HG02884 (cell line): ENCODE data around the gene CORO2A.
A peak's percentile ranks its signal among the peaks of the same experiment; 100 is the strongest.
"Not testable (repeated sequence)": the region's sequence is repeated elsewhere in the genome, so short reads cannot be mapped to it uniquely, and the experiment has no call there.

Experiments used
- ATAC-seq: cut with Tn5 transposase; IDR thresholded peaks from one replicate; pipeline ENCODE4 v1.9.1; 2021; ENCODE audit warnings: mild to moderate bottlenecking, moderate library complexity; ENCODE audit not compliant: unreplicated experiment

CORO2A gene

DNA sequence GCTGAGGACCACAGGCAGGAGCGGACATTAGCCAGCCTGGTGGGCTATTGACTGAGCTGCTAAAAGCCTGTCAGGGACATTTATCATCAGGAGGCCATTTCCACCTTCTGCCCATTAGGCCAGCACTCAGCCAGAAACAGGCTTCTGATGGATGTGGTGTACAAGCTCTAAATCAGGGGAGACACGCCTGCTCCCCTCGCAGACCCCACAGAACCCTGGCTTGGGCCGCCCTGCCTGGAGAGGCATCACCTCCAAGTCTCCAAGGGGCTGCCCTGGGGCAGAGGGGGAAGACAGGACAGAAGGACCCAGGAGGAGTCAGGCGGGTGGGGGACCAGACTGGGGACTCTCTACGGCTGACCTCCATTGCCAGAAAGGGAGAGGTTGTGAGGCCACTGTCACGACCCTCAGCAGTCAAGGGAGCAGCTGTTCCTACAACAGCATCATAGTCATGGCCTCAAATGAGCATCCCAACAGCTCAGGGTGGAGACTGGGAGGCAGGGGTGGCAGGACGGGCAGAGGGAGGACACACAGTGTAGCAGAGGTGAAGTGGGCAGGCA is 49.4 kb downstream of the CORO2A start:
- no peak for ATAC-seq

DNA sequence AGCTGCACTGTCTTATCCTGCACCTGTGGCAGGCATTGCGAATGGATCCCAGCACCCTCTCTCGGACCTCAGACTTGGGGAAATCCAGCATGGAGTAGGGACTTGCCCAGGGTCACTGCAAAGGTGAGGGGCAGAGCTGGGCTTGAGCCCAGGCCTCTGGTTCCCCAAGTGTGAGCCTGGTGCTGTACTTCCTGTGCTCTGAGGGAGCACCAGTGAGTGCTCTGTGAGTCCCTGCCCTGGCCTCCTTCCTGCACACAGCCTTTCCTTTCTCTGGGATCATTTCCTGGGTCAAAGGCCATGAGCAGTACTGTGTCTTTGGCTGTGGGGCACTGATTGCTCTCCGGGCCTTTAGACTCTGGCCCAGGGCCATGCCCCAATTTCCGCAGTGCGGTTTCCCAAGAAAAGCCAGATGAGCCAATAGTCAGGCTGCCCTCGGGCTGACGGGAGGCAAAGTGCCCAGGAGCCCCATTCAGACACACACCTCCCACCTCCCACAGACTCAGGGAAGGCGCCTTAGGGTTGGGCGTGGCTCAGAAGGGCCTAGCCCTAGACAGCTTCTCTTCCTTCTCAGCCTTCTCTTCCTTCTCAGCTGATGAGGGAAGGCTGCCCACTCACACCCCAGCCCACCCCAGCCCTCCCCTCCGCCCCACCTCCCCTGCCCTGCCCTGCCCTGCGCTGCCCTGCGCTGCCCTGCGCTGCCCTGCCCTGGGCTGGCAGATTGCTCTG is 50.1 kb downstream of the CORO2A start:
- ATAC-seq = no peak

DNA sequence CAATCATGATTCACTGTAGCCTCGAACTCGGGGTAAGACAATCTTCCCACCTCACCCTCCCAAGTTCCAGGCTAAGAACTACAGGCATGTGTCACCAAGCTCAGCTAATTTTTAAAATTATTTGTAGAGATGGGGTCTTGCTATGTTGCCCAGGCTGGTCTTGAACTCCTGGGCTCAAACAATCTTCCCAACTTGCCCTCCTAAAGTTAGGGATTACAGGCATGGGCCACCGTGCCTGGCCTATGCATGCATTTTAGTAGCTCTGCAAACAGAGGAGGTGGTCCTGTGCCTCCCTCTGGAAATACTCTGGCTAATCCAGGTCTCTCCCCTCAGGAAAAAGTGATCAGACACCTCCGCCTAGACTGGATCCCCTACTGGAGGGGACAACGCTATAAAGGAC is 51.9 kb downstream of the CORO2A start:
- no peak for ATAC-seq

DNA sequence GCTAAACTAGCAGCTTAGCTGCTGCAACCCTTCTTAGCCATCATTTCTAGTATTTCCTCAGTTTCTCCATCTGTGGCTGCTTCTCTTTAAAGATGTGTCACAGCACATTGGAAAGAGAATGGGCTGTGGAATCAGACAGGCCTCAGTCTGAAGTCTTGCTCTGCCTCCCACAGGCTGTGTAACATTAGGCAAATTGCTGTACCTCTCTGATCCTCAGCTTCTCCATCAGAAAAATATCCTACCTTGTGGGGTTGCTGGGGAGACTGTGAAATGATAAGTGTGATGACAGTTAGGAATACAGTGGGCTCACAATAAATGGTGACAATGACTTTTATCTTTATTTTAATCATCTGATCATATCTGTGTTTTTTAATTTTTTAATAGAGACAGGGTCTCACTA is 55.9 kb downstream of the CORO2A start:
- ATAC-seq = no peak

DNA sequence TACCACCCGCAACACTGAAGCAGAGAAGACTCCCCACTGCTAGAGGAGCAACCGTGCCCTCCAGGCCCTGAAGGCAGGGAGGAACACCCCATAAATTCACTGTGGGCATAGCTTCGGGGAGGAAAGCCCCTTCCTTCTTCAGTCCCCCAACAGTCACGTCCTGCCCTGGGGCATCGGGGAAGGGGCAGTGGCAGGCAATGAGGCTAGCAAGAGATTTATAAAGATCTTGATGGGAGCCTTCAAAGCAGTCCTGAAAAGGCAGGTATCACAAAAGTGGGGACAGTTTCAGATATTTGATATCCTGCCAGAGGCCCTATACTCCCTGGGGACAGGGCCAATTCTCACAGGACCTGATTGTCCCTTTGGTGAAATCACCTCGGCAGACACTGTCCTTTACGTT is 56.5 kb downstream of the CORO2A start:
- no peak for ATAC-seq

DNA sequence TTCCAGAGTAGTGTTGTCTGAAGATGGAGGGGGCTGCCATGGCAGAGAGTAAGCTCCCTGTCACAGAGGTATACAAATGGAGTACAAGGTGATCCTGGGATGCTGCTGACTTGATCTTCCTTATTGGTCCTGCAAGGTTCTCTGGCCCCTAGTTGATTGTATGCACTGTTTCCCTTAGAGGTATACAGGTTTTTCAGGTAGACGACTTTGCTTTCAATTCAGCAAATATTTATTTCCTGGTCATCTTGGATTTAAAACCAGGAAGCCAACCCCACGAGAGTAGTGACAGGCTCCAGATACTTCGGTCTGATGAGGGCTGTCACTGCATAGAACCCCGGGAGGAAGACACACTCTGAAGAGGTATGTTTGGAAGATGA is 56.9 kb downstream of the CORO2A start:
- no peak for ATAC-seq

DNA sequence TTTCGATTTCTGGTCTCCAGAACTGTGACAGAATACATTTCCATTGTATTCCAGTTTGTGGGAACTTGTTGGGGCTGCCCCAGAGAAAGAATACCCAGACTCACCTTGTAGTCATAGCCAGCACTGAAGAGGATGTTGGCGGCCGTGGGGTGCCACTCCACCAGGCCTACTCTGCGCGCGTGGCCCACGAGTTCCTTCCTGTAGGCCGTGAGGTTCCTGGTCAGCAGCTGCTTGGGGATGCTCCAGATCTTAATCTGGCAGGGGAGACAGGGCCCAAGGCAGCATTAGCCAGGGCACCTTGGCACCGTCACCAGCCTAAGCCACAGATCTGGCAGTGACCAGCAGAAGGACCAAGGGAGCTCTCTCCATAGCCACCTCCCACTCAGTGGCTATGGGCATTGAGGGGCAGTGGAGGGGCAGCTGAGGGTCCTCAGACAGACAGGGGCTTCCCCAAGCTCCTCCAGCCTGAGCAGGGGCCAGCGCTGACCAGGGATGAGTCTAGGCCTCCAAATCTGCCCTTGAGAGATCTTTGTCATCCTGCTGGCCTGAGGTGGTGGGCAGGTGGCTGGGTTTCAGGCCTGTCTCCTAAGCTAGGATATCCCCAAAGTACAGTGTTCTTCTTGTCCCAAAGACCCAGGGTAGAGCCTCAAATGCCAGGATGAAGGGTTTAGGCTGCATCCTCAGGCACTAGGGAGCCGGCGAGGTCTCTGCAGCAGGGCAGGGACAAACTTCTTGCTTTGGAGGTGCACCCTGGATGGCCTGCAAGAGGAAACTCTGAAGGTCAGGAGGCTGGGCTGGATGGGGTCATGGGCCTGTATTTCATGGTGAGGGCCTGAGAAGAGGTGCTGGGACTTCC is 57.5 kb downstream of the CORO2A start:
- ATAC-seq = no peak

DNA sequence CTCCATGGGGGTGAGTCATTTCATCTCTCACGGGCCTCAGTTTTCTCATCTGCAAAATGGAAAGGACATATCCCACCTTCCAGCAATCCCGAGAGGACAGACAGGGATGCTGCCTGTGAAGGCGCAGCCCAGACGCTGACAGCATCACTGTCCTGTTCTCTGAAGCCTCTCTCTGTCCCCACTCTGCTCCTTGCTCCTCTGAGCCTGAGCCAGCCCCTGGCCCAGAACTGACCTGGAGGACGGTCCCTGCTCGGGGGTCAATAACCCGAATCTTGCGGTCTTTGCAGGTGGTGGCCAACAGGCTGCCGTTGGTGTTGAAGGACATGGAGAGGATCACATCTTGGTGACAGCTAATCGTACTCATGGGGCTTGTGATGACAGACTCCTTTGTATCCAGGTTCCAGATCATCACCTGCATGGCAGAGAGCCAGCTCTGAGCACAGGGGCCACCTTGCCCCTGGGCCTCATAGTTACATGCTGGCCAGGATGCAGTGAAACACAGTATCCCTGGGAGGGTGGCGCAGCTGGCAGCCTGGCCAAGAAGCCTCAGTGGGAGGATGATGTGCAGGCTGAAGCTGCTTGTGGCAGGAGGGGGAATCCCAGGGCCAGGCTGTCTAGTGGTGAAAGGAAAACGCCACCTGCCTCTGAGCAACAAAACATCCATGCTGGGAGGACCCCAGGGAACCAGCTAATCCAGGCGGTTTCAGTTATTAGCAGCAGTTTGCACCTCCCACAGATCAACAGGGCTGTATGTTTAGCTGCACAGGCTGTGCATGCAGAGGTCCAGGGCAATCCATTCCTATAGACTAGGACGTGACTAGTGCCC is 59.4 kb downstream of the CORO2A start:
- ATAC-seq = no peak

DNA sequence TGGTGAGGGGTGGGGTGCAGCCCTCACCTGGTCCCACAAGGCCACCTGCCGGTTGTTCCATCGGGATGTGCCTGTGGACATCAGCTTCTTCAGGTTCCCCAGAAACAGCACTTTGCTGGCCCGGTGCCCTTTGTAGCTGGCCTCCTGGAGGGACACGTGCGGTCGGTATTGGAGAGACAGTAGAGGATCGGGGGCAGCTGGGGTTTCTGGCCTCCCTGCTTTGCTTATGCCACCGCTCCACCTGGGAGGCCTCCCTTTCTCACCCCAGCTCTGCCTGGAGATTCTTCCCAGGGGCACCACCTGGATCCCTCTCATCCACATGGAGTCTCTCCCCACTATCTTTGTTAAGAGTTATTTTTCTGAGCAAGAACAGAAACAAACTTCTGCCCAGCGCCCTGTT is 60.3 kb downstream of the CORO2A start:
- no peak for ATAC-seq

DNA sequence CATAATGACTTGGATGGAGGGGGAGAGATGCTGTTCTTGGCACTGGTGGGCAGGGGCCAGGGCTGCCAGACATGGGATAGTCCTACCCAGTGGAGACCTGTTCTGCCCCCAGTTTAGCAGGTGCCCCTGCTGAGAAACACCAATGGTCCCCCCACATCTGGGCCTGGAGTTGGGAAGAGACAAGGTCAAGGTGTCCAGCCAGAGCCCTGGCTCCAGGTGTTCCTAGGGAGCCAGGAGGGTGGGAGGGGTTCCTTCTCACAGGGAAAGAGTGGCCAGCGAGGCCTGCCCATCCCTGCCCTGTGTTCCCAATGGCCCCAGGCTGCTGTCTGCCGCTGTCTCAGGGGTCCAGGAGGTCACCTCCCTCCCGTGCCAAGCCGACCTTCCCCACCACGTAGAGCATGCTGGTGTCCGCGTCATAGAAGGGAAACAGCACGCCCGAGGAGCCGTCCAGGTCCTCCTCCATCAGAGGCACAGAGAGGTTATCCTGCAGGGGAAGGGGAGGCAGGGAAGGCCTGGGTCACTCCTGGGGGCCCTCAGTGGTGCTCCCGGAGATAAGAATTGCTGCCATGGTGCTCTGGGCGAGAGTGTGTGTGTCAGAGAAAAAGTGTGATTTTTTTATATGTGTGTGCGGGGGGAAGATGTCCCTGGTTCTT is 61.7 kb downstream of the CORO2A start:
- ATAC-seq = no peak

DNA sequence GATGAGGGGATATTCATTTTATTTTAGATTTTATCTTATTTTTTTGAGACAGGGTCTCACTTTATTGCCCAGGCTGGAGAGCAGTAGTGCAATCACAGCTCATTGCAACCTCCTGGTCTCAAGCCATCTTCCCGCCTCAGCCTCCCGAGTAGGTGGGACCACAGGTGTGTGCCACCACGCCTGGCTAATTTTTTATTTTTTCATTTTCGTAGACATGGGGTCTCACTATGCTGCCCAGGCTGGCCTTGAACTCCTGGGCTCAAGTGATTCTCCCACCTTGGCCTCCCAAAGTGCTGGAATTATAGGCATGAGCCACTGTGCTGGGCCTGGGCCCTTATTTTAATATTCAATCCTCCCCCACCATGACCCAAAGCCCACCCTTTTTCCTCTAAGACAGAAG is 62.4 kb downstream of the CORO2A start:
- ATAC-seq = not testable (repeated sequence)

DNA sequence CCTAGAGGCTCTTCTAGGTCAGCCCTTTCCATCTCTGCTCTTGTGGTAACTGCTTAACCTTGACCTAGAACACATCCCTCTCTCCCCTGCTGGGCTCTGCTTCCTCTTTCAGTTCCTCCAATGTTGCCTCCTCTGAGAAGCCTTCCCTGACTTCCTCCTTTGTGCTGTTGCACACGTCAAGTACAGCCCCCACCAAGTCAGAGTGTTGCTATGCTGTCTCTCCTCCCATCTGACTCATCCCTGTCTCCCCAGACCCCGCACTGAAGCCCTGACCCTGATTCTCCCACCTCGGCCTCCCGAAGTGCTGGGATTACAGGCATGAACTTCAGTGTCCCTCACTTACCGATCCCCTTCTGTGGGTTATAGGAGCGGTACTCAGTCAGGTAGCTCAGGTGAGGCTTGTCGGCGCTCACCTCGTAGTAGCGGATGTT is 63.0 kb downstream of the CORO2A start:
- peak; percentile 69 for ATAC-seq

DNA sequence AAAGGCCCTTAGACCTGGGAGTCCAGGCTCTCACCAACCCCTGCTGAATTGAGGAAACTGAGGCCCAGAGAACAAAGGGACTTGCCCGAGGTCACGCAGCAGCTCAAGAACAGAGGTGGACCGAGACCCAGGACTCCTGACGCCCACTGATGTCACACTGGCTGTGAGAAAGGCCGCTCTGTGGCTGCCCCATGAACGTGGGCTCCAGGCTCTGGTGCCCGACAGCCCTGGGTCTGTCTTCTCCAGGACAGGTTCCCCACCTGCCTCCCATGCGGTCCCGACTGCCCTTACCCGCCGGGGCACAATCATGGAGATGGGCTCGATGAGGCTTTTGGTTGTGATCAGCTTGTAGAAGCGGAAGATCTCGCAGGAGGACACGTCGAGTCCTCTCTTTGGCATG is 64.1 kb downstream of the CORO2A start:
- no peak for ATAC-seq

DNA sequence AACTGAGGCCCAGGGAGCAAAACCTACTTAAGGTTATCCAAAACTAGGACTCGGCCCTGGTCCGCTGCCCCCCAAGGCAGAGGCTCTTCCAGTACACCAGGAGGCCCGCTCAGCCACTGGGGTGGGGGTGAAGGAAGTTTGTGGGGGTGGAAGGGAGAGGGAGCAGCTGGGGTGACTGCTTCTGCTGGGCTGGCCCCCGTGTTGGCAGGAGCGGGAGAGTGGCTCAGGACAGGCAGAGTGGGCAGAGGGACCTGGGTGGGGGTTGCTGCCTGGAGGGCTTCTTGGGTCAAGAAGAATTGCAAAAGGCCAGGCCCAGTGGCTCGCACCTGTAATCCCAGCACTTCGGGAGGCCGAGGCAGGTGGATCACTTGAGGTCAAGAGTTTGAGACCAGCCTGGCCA is 65.2 kb downstream of the CORO2A start:
- ATAC-seq = no peak

DNA sequence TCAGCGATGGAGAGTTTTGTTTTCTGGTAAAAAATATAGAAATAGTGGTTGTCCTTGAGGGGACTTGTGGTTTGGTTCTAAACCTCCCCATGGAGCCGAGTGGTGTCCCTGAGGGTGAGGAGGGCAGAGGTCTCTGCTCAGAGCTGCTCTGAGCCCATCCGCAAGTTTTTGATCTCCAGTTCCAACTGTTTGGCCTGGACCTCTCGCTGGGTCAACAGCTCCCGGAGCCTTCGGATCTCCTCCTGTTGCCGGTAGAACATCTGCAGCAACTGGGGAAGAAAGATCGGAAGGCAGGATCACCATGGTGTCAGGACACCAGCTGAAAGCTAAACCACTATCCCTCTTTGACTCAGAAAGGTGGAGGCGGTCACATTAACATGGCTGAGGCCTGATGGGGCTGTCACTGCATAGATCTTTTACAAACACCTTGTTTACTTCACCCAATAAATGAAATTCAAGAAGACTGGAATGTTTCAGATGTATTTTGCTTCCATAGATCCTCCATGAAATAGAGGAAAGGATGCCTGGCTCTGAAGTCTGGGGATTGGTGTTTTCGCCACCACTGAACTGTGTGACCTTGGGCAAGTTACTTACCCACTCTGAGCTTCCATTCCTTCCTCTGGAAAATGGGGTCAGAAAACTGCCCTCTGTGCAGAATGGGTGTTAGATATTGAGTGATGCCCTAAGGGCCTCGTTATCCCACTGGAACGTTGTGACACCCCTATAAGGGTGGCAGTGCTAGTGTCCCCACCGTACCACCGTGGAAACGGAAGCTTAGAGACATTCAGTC is 67.6 kb downstream of the CORO2A start:
- no peak for ATAC-seq

DNA sequence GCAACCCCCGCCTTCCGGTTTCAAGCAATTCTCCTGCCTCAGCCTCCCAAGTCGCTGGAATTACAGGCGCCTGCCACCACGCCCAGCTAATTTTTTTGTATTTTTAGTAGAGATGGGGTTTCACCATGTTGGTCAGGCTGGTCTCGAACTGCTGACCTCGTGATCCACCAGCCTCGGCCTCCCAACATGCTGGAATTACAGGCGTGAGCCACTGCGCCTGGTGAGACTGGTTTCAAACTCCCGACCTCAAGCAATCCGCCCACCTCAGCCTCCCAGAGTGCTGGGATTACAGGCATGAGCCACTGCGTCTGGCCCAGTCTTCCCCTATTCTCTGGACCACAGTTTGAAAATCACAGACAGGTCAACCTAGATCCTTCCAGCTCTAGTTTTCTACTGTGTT is 68.3 kb downstream of the CORO2A start:
- ATAC-seq = not testable (repeated sequence)

DNA sequence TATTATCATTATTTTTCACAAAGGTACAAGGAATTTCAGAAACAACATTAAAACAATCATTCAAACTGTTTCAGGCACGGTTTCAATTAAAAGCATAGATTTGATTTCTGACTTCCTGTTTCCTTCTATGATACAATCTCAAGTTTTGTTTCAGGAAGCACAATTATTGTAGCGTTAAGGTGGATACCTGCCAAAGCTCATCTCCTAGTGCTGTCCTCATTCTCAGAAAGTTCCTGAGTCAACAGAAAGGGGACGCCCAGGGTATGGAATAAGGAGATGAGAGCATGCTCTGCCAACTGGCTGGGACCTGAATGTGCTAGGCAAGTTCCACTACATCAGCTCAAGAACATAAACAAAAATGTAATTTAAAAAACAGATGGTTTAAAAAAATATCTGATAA is 71.4 kb downstream of the CORO2A start:
- ATAC-seq = no peak

DNA sequence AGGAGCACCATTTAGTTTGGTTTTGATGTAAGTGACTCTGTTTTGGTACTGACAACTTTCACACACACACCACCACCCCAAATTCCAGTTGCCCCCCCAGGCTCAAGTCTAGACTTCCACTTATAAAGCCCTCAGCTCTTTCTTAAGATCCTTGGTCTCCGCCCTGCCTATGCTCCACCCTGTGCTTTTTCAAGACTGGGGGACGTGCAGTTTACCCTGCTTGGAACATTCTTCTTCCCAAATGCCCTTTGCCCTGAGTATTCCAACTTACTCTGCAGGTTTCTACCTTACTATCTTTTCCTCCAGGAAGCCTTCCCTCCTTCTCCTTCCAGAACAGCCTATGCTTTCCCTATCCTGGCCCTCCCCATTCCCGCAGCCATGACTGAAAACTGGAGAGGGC is 72.0 kb downstream of the CORO2A start:
- no peak for ATAC-seq

DNA sequence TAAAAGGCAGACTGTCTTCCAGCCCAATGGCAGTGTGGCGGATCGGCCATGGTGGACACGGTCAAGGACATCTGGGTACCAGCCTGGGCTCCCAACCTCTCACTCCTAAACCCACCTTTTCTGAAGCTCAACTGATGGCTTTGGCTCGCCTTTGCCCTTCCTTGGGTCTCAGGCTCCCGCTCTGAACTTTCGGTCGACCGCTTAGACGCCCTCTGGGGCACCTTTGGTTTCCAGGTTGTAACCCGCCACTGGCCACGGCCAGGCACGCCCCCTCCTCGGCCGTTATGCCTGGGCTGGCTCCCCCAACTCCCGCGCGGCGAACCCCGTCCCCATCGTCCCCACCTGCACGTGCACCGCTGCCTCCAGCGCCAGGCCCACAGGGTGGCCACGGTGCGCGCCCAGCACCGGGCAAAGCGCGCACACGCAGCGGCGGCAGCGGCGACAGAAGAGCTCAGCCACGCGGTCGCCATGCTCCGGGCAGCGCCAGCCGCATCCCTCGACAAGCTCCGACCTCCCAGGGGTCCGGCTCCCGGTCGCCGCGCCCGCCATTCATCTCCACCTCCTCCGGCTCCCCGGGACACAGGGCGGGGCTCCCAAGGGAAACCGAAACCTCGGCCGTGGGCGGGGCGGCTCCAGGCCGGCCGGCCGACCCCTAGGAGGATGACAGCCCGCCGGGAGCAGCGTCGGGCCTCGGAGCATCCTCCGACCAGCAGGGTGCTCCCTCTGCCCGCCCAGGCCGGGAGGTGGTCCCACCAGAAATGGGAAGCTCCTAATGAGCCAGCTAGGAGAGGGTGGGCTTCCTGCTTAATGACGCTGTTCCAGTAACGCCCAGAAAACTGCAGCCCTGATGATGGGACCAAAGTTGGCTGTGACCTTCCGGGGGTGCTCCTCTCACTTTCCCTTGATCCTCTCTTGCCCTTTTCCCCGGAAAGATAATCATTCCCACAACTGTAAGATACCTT is 73.5 kb downstream of the CORO2A start, which contains the start of gene TRIM14:
TRIM14 (minus strand) TSS at position 583 of the 962 bp plus-strand sequence; CDS start at position 549, 34 bp downstream.
- no peak for ATAC-seq
